Measurements from ENCODE around the gene ERC2.

Gene ERC2

DNA sequence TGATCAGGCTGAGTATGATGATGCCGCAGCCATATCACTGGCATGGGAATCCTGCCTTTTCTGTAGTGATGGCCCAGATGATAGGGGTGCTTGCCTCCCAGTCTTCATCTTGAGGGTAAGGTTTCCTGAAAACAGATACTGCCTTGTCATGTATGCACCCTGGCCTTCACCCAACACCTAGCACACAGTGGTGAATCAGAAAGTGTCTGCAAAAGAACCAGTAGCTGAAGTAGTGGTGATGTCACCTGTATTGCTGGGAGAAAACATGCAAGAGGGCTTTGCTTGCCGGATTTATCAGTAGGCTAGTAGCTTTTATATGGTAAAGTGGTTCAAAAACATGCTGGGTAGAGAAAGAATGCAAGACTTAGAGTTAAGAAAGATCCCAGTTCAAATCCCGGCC, 561.4 kb downstream of the ERC2 start:
- H3K27me3 Mint-ChIP-seq = peaks cover 3% of the 10 kb centered on the region
- H3K9me3 Mint-ChIP-seq = no peaks in the 10 kb centered on the region
- H3K36me3 Mint-ChIP-seq = no peaks in the 10 kb centered on the region
- H3K4me1 Mint-ChIP-seq = no peaks in the 10 kb centered on the region
- no peak overlapping the region for H3K4me3 Mint-ChIP-seq
- H3K27ac Mint-ChIP-seq = no peak overlapping the region

DNA sequence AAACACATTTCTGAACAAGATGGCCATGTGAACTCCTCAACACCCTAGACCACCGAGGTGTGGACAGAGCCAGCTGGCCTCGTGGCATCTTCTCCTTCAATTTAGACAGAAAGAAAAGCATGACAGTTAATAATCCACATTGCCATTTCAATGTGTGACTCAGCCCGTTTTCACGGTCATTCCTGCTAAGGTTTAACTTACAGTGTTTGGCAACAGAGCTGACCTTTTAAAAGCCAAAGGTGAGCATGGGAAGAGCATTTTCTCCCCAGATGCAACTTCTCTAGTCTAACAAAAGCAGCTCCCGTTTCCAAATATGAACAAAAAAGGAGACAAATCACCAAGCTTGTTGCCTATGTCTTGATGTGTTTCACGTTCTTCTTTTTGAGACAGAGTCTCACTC, 563.6 kb downstream of the ERC2 start:
- Mint-ChIP-seq H3K4me1 (no peaks in the 10 kb centered on the region), H3K27me3 (peaks cover 3% of the 10 kb centered on the region), H3K36me3 (no peaks in the 10 kb centered on the region), H3K4me3 (no peak overlapping the region), H3K27ac (no peak overlapping the region), H3K9me3 (no peaks in the 10 kb centered on the region)

DNA sequence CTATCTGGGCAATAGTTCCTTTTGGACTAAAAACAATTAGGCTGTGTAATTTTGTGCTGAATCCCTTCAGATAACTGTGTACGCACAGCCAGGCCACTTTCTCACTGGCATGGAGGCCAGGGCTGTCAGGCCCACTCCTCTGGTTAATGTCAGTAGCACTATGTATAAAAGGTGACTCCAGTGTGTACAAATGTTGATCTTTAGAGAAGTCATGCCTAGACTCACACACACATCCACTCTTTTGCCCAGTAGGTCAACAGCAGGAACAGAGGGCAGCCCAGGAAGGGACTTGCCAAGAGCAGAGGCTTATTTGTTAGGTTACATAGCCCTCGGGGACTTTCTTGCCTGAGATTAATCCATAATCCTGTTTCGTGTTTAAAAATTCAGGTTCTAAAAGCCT, 564.6 kb downstream of the ERC2 start:
- Mint-ChIP-seq H3K27me3 (peaks cover 3% of the 10 kb centered on the region), H3K36me3 (no peaks in the 10 kb centered on the region), H3K4me1 (no peaks in the 10 kb centered on the region), H3K9me3 (no peaks in the 10 kb centered on the region), H3K4me3 (no peak overlapping the region), H3K27ac (no peak overlapping the region)

DNA sequence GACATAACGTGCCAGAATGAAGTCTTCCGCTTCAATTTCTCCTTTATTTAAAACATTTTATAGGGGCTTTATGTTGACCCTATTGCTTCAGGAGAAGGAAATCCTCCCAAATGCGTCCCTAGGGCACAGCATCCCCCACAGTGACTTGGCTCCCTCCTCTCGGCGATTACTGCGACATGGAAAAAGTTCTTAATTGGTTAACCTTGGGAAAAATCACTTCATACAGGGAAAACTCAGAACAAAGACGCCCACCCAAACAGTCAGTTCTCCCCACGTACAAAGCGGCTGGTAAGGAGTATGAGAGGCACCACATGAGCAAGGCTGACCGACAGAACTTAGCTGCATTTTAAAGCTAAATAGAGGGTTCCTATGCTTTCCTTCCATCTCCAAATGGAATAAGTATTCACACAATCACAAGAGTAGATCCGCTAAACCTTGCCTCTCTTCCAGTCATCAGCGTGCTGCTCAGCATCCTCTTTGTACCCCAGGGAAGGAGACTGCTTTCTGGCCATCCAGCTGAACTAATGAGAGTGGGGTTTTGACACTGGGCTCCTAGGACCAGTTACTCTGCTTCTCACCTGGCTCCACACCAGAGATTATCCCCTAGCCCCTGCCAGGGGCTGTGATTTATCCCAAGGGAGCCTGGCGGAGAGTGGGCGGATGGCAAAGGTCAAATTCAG, 565.9 kb downstream of the ERC2 start:
- Mint-ChIP-seq H3K27me3 (peaks cover 1% of the 10 kb centered on the region), H3K9me3 (no peaks in the 10 kb centered on the region), H3K4me3 (no peak overlapping the region), H3K36me3 (no peaks in the 10 kb centered on the region), H3K4me1 (no peaks in the 10 kb centered on the region), H3K27ac (no peak overlapping the region)

DNA sequence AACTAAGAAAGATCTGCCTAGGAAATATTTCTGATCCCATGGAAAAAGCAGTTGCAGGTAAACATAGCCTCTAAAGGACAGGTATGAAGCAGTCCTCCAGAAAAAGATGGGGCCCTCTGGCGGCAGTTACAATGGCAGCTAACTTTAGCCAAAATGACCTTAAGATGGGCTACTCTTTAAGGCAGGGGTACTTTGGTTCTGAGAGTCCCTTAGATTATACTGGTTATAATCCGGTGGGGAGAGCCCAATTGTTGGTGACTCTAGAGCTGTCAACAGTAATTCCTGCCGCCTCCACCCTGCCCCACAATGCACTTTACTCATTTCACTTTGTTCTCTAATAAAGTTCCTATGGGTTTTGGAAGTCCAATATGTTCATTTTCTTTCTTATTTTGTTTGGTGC, 568.4 kb downstream of the ERC2 start:
- no peaks in the 10 kb centered on the region for H3K4me1 Mint-ChIP-seq
- H3K9me3 Mint-ChIP-seq = no peaks in the 10 kb centered on the region
- no peak overlapping the region for H3K4me3 Mint-ChIP-seq
- no peak overlapping the region for H3K27ac Mint-ChIP-seq
- no peaks in the 10 kb centered on the region for H3K36me3 Mint-ChIP-seq
- no peaks in the 10 kb centered on the region for H3K27me3 Mint-ChIP-seq

DNA sequence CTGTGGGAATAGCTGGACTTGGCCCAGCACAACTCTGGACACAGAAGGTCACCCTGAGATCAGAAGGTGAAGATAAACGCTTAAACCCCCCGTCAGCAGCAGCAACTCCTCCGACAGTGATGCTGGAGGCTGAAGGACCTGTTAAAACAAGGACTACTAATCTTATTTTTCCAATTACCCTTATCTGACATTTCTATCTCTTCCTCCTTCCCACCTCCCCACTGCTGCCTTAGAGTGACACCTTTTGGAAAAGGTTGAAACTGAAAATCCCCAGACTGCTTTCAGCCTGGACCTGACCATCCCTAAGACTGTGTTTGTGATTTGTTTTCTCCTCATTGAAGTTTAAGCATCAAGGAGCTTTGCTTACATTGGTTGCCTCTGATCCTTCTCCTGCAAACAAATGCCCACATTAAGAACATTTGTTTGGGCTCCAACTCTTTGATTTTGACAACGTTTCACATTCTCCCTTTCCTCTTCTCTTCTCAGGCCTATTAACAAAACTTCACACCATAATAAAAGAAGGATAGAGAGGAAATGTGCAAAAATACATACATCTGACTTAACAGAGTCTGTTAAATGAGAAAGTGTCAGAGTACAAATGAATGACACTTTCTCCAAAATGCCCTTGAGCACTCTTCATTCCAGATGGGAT, 570.6 kb downstream of the ERC2 start:
- Mint-ChIP-seq H3K4me3 (no peak overlapping the region), H3K36me3 (no peaks in the 10 kb centered on the region), H3K27ac (no peak overlapping the region)

DNA sequence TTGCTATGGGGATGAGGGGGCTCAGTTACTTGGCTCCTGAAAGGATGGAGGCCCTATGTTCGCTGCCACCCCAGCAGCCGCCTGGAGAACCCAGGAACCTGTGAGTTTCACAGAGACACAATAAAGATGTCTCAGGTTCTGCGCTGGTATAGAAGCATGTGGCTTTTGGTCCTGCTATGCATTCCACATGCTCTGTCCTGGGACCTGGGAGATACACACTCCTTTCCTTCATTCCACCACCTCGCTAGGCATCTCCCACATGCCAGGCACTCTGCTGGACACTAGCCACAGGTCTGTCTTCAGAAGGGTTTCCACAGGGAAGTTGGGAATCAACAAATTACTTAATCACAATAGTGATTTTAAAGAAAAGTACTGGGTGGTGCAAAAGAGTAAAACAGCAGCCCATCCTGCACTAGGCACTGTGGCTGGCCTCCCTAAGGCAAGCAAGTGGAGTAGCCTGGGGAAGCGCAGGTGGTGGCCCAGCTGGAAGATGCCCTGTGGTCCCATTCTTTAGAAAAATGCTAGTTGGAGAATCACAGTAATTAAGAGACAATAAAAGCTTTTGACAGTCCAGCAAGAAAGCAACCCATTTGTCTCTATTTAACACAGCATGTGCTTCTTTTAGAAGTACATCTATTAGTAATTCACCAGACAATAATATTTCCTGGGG, 572.2 kb downstream of the ERC2 start:
- no peak overlapping the region for H3K4me3 Mint-ChIP-seq
- H3K36me3 Mint-ChIP-seq = no peaks in the 10 kb centered on the region
- H3K27ac Mint-ChIP-seq = no peak overlapping the region
- H3K9me3 Mint-ChIP-seq = no peaks in the 10 kb centered on the region
- H3K27me3 Mint-ChIP-seq = peaks cover 1% of the 10 kb centered on the region
- no peaks in the 10 kb centered on the region for H3K4me1 Mint-ChIP-seq

More for the DNA sequence above, 570.6 kb downstream of the ERC2 start:
- Mint-ChIP-seq H3K4me1 (no peaks in the 10 kb centered on the region), H3K27me3 (peaks cover 1% of the 10 kb centered on the region), H3K9me3 (no peaks in the 10 kb centered on the region)

DNA sequence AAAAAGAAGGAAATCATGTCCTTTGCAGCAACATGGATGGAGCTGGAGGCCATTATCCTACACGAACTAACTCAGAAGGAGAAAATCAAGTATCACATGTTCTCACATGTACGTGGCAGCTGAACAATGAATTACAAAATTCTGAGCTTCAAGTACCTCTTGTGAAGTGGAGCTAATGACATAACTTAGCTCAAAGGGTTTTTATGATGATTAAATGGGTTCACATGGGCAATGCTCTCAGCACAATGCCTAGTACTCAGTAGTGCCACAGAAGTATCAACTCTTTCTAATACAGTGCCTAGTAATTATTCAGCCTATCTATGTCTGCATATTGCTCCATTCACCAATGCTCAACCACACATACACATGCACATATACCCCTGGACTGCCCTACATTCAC, 573.7 kb downstream of the ERC2 start:
- Mint-ChIP-seq H3K36me3 (no peaks in the 10 kb centered on the region), H3K4me1 (no peaks in the 10 kb centered on the region), H3K9me3 (no peaks in the 10 kb centered on the region), H3K27ac (no peak overlapping the region), H3K4me3 (no peak overlapping the region), H3K27me3 (peaks cover 1% of the 10 kb centered on the region)

DNA sequence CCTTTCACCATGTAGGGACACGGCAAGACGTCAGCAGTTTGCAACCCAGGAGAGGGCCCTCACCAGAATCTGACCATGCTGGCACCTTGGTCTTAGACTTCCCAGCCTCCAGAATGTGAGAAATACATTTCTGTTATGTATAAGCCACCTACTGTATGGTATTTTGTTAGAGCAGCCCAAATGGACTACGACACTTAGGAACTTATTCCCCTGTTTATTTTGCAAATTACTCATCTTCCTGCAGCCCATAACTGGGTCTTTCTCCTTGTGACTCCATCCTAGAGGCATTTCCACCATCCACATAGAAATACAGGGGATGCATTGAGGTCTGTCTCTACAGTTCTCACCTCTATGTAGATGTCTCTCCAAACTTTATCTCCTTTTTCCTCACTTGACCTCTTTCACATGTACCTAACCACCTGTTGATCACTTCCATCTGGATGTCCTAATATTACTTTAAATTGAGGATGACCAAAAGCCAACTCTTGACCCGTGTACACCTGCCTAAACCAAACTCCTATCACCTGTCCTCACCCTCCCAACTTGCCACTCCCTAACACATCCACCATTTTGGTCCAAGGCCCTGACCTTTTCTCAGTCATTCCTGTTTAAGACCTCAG, 575.1 kb downstream of the ERC2 start:
- Mint-ChIP-seq H3K4me3 (no peak overlapping the region), H3K27me3 (peaks cover 1% of the 10 kb centered on the region), H3K27ac (no peak overlapping the region), H3K4me1 (no peaks in the 10 kb centered on the region), H3K36me3 (no peaks in the 10 kb centered on the region), H3K9me3 (no peaks in the 10 kb centered on the region)

DNA sequence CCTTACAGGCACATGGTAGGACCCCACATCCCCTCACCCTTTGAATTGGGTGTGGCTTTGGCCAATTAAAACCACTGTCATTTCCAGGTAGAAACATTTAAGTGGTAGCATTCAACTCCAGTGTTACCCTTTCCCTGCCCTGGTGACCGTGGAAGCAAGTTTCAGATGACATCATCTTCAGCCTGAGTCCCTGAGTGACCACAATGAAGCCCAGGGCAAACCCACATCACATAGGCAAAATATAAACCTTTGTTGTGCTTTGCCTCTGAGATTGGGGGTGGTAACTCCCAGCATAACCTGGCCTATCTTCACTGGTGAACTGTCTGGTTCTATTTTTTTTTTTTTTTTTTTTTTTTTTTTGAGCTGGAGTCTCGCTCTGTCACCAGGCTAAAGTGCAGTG, 577.2 kb downstream of the ERC2 start:
- H3K9me3 Mint-ChIP-seq = no peaks in the 10 kb centered on the region
- no peaks in the 10 kb centered on the region for H3K4me1 Mint-ChIP-seq
- H3K36me3 Mint-ChIP-seq = no peaks in the 10 kb centered on the region
- H3K27ac Mint-ChIP-seq = no peak overlapping the region
- no peak overlapping the region for H3K4me3 Mint-ChIP-seq
- peaks cover 3% of the 10 kb centered on the region for H3K27me3 Mint-ChIP-seq

DNA sequence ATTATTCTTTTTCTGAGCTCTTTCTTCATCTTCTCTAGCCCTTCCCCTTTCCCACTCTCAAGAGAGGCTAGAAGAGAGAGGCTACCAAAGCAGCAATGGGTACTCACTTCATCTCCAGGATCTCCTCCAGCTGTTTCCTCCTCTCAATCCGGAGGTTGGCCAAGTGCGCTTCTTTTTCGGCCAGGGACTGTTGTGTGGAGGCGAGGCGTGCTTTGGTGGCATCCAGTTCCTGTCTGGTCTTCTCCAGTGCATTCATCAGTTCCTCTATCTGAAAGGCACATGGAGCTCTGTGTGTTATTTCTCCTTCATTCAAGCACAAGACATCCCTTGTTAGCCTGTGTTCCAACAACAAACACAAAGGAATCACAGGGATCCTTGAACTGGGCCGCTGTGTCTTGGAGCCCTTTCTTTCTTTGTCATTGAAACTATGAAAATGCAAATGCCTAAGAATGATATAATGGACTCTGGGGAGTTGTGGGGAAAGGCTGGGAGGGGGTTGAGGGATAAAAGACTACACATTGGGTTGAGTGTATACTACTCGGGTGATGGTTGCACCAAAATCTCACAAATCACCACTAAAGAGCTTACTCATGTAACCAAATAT, 579.9 kb downstream of the ERC2 start:
- Mint-ChIP-seq H3K36me3 (no peaks in the 10 kb centered on the region), H3K9me3 (no peaks in the 10 kb centered on the region), H3K4me3 (no peak overlapping the region), H3K27ac (no peak overlapping the region), H3K27me3 (peaks cover 2% of the 10 kb centered on the region), H3K4me1 (no peaks in the 10 kb centered on the region)

DNA sequence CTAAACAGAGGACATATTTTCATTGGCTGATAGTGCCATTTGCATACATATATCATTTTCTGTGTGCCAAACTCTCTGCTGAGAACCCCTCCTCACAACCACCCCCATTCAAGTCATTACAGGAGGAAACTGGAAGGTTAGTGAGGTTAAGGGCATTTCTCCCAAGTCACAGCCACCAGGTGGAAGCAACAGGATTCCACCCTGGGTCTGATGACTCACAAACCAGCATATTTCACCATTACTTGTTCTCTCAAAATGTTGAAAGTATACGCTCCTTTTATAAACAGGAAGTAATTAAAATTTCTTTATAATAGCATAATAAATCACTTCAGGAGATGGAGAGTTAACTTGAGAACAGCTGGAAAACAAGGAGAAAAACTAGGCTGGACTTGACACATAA, 582.5 kb downstream of the ERC2 start:
- no peak overlapping the region for H3K27ac Mint-ChIP-seq
- H3K9me3 Mint-ChIP-seq = no peaks in the 10 kb centered on the region
- H3K4me1 Mint-ChIP-seq = no peaks in the 10 kb centered on the region
- H3K36me3 Mint-ChIP-seq = no peaks in the 10 kb centered on the region
- H3K27me3 Mint-ChIP-seq = peaks cover 2% of the 10 kb centered on the region
- no peak overlapping the region for H3K4me3 Mint-ChIP-seq

DNA sequence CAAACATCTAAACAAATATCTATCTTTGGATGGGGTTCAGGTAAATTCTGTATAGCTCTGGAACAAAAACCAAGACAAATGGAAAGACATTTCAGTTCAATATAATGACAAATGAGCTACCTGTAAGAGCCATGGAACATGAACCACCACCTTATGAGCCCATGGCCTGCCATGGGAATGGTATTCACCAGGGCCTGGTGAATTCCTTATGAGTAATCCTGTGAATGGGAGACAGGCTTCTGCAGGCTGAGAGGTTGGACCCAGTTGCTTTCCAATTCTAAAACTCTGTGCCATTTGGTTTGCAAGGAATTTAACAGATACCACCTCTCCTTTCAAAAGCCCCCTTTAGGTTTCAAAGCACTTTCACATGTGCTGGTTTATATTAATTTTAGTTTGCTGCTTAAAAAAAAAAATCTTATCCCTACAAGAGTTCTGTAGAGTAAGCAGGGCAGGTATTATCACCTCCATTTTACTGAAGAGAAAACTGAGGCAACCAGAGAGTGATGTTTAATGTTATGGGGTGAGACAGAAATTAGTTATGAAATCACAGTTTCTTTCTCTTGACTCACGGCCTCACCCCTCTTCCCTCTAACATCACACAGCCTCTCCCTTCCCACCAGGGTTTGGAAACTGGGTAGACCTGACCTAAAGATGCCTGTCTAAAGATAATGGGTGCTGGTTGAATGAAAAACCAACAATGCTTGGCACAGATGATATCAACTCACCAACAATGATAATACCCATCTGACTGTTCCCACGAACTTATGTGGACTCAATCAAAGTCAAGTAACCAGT, 583.6 kb downstream of the ERC2 start:
- H3K36me3 Mint-ChIP-seq = no peaks in the 10 kb centered on the region
- H3K4me1 Mint-ChIP-seq = no peaks in the 10 kb centered on the region
- no peak overlapping the region for H3K4me3 Mint-ChIP-seq
- H3K27me3 Mint-ChIP-seq = peaks cover 2% of the 10 kb centered on the region
- no peak overlapping the region for H3K27ac Mint-ChIP-seq
- no peaks in the 10 kb centered on the region for H3K9me3 Mint-ChIP-seq

DNA sequence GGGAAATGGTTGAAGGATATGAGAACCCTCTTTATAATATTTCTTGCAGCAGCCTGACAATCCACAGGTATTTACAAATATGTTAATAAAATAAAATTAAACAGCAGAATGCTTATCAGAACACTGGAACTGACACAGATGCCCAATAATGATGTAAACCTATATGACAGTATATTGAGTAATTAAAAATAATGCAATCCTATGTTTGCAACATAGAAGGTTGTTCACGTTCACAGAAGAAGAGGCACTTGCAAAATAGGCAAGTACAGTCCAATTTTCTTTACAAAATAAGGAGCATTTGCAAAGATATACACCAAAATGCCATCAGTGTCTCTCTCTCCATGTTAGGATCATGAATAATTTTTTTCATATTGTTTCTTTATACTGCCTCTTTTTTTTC, 584.2 kb downstream of the ERC2 start:
- peaks cover 2% of the 10 kb centered on the region for H3K27me3 Mint-ChIP-seq
- no peaks in the 10 kb centered on the region for H3K4me1 Mint-ChIP-seq
- no peak overlapping the region for H3K4me3 Mint-ChIP-seq
- H3K36me3 Mint-ChIP-seq = no peaks in the 10 kb centered on the region
- no peaks in the 10 kb centered on the region for H3K9me3 Mint-ChIP-seq
- H3K27ac Mint-ChIP-seq = no peak overlapping the region

DNA sequence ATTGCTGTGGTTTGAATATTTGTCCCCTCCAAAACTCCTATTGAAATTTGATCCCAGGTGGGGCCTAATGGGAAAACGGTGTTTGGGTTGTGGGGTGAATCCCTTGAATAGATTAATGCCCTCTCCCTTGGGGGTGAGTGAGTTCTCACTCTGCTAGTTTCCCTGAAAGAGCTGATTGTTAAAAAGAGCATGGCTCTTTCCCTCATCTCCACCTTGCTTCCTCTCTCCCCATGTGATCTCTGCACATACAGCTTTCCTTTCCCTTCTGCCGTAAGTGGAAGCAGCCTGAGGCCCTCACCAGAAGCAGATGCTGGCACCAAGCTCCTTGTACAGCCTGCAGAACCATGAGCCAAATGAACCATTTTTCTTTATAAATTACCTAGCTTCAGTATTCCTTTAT, 586.3 kb downstream of the ERC2 start:
- no peaks in the 10 kb centered on the region for H3K36me3 Mint-ChIP-seq
- H3K27ac Mint-ChIP-seq = no peak overlapping the region
- peaks cover 2% of the 10 kb centered on the region for H3K27me3 Mint-ChIP-seq
- H3K9me3 Mint-ChIP-seq = no peaks in the 10 kb centered on the region
- no peaks in the 10 kb centered on the region for H3K4me1 Mint-ChIP-seq
- H3K4me3 Mint-ChIP-seq = no peak overlapping the region

Measured in activated naive CD4-positive, alpha-beta T cell treated with anti-CD3 and anti-CD28 coated beads, Interleukin-2, amount 50 U/mL, for 24 hours (primary cell).